Stimulated activated CD8-positive, alpha-beta memory T cell treated with anti-CD3 and anti-CD28 coated beads, Interleukin-2, amount 100 ng/mL, for 48 hours (primary cell): ENCODE data around the gene ASPA.
A peak's percentile ranks its signal among the peaks of the same experiment; 100 is the strongest.
"Not testable (repeated sequence)": the region's sequence is repeated elsewhere in the genome, so short reads cannot be mapped to it uniquely, and the experiment has no call there.

ENCODE experiments used
- DNase-seq, 2 donors: peaks; one replicate each; pipeline ENCODE4 v3.0.0-alpha.2; 2020; ENCODE audit warnings: low read depth in 2 of 2

ASPA gene

GRCh38 chr17:3475812-3476610 is at the start of gene ASPA:
Gene ASPA, plus strand, starts transcription at chr17:3475997. Its CDS starts 163 bp downstream, at chr17:3476160.
- no peak for DNase-seq

- DNase-seq: peak in 1 of 2 donors; percentile 2
Measured at GRCh38 chr17:3433215-3433614, 42.6 kb upstream of the ASPA start.

- no peak for DNase-seq
Measured at GRCh38 chr17:3433741-3434140, 42.1 kb upstream of the ASPA start, which contains the start of gene OR1E2. Gene OR1E2, minus strand, starts transcription at chr17:3433841. Its CDS starts 0 bp downstream, at chr17:3433841.

GRCh38 chr17:3438368-3438767 is 37.4 kb upstream of the ASPA start:
- DNase-seq: no peak

- no peak for DNase-seq
Measured at GRCh38 chr17:3440451-3440850, 35.3 kb upstream of the ASPA start.

- no peak for DNase-seq
Measured at GRCh38 chr17:3447625-3448024, 28.2 kb upstream of the ASPA start.

- no peak for DNase-seq
Measured at GRCh38 chr17:3448059-3448665, 27.6 kb upstream of the ASPA start.

- not testable (repeated sequence) for DNase-seq
Measured at GRCh38 chr17:3466355-3466754, 9.4 kb upstream of the ASPA start.

- DNase-seq: no peak
Measured at GRCh38 chr17:3469529-3469928, 6.3 kb upstream of the ASPA start.

- no peak for DNase-seq
Measured at GRCh38 chr17:3471599-3471998, 4.2 kb upstream of the ASPA start, which contains the start of gene SPATA22. Gene SPATA22, minus strand, starts transcription at chr17:3471819. Its CDS starts 2,494 bp downstream, at chr17:3469325.

- DNase-seq: no peak
Measured at GRCh38 chr17:3472137-3472536, 3.7 kb upstream of the ASPA start.

- no peak for DNase-seq
Measured at GRCh38 chr17:3474212-3474611, 1.6 kb upstream of the ASPA start.

- DNase-seq: no peak
Measured at GRCh38 chr17:3475251-3475685, 529 bp upstream of the ASPA start.

GRCh38 chr17:3479988-3480387 is 4.2 kb downstream of the ASPA start:
- no peak for DNase-seq

- DNase-seq: no peak
Measured at GRCh38 chr17:3482852-3483251, 7.1 kb downstream of the ASPA start.

GRCh38 chr17:3485481-3486068 is 9.8 kb downstream of the ASPA start:
- no peak for DNase-seq

- no peak for DNase-seq
Measured at GRCh38 chr17:3497101-3497500, 21.3 kb downstream of the ASPA start.

GRCh38 chr17:3501344-3501743 is 25.5 kb downstream of the ASPA start:
- no peak for DNase-seq

GRCh38 chr17:3502466-3502865 is 26.7 kb downstream of the ASPA start:
- DNase-seq: no peak

- DNase-seq: no peak
Measured at GRCh38 chr17:3503285-3503684, 27.5 kb downstream of the ASPA start.

GRCh38 chr17:3505008-3505407 is 29.2 kb downstream of the ASPA start:
- DNase-seq: no peak

GRCh38 chr17:3506054-3506453 is 30.3 kb downstream of the ASPA start:
- no peak for DNase-seq

GRCh38 chr17:3507071-3507470 is 31.3 kb downstream of the ASPA start:
- no peak for DNase-seq
